Fibroblast of gingiva (primary cell): Measurements from ENCODE around the gene TMEM240.
A peak's percentile ranks its signal among the peaks of the same experiment; 100 is the strongest.
"Not testable (repeated sequence)": the region's sequence is repeated elsewhere in the genome, so short reads cannot be mapped to it uniquely, and the experiment has no call there.

Experiments
- DNase-seq: peaks from one replicate; pipeline ENCODE4 v3.0.0-alpha.2; 2011; ENCODE audit warnings: low read depth

TMEM240 gene

GRCh38 chr1:1557688-1558087 is 17.3 kb upstream of the TMEM240 start:
- DNase-seq = not testable (repeated sequence)

- not testable (repeated sequence) for DNase-seq
Observed at GRCh38 chr1:1556961-1557360, 16.5 kb upstream of the TMEM240 start.

GRCh38 chr1:1556505-1556904 is 16.1 kb upstream of the TMEM240 start:
- DNase-seq = no peak

GRCh38 chr1:1554926-1555915 is 14.8 kb upstream of the TMEM240 start:
- peak; percentile 36 for DNase-seq

- DNase-seq = no peak
Observed at GRCh38 chr1:1554550-1554925, 14.1 kb upstream of the TMEM240 start.

GRCh38 chr1:1553821-1554494 is 13.5 kb upstream of the TMEM240 start:
- no peak for DNase-seq

- no peak for DNase-seq
Observed at GRCh38 chr1:1552263-1552639, 11.8 kb upstream of the TMEM240 start.

- DNase-seq = no peak
Observed at GRCh38 chr1:1551524-1552262, 11.3 kb upstream of the TMEM240 start.

- DNase-seq = peak; percentile 70
Observed at GRCh38 chr1:1550591-1551432, 10.4 kb upstream of the TMEM240 start.

- no peak for DNase-seq
Observed at GRCh38 chr1:1550087-1550486, 9.7 kb upstream of the TMEM240 start.

- no peak for DNase-seq
Observed at GRCh38 chr1:1548591-1548990, 8.2 kb upstream of the TMEM240 start.

GRCh38 chr1:1547476-1547875 is 7.1 kb upstream of the TMEM240 start:
- no peak for DNase-seq

- DNase-seq = no peak
Observed at GRCh38 chr1:1547011-1547410, 6.6 kb upstream of the TMEM240 start.

- no peak for DNase-seq
Observed at GRCh38 chr1:1545946-1546737, 5.7 kb upstream of the TMEM240 start.

- no peak for DNase-seq
Observed at GRCh38 chr1:1544544-1544943, 4.1 kb upstream of the TMEM240 start.

- peak; percentile 72 for DNase-seq
Observed at GRCh38 chr1:1543706-1544099, 3.3 kb upstream of the TMEM240 start.

GRCh38 chr1:1542766-1543705 is 2.6 kb upstream of the TMEM240 start:
- DNase-seq = no peak

GRCh38 chr1:1541956-1542765 is 1.7 kb upstream of the TMEM240 start:
- no peak for DNase-seq
